WTC11 (cell line): Measurements from ENCODE around the gene CLPTM1L. TPM values are rescaled to one million over a fixed set of nuclear protein-coding genes. Genes with fewer than 3 reads are reported as not detected.
A peak's percentile ranks its signal among the peaks of the same experiment; 100 is the strongest.

Experiments
- ATAC-seq: fragments of 200-7000 bp; cut with Tn5 transposase; 2 replicates; pipeline ENCODE4 v1.10.0; 2021; ENCODE audit warnings: mild to moderate bottlenecking, moderate library complexity
- Bru-seq: library from RNA; stranded (reverse); fragments of 400-500 nt; gene quantifications from one replicate; lab custom pipeline; 2021; lab: Mats Ljungman, UMichigan
- CTCF ChIA-PET: fragments of 300-600 bp; sonication (Branson Sonifier 250); formaldehyde crosslinking; loops from one replicate; lab custom pipeline; 2021; ENCODE audit warnings: antibody characterized with exemption; lab: Charles Lee
- POLR2A ChIA-PET: fragments of 350-600 bp; sonication (Branson Sonifier 250); formaldehyde crosslinking; loops from one replicate; lab custom pipeline; 2021; ENCODE audit warnings: antibody characterized with exemption; lab: Charles Lee
- DNase-seq: peaks from one replicate; pipeline ENCODE4 v3.0.0; 2021; ENCODE audit warnings: low spot score
- H3K27ac Mint-ChIP-seq: 2 replicates; pipeline ENCODE4 v1.8.0; 2021; ENCODE audit warnings: mixed read lengths
- H3K27me3 Mint-ChIP-seq: 2 replicates; pipeline ENCODE4 v1.8.0; 2021; ENCODE audit warnings: low read depth, mild to moderate bottlenecking, moderate library complexity, mixed read lengths
- H3K36me3 Mint-ChIP-seq: 2 replicates; pipeline ENCODE4 v1.8.0; 2021; ENCODE audit warnings: mixed read lengths
- H3K4me1 Mint-ChIP-seq: 2 replicates; pipeline ENCODE4 v1.8.0; 2022; ENCODE audit warnings: mixed read lengths
- H3K4me3 Mint-ChIP-seq: 2 replicates; pipeline ENCODE4 v1.8.0; 2021; ENCODE audit warnings: mild to moderate bottlenecking, moderate library complexity, mixed read lengths
- H3K9me3 Mint-ChIP-seq: 2 replicates; pipeline ENCODE4 v1.8.0; 2021; ENCODE audit warnings: mixed read lengths
- ATF1 ChIP-seq: sonication (generic); formaldehyde crosslinking; IDR thresholded peaks from 2 replicates; pipeline ENCODE4 v1.8.1; 2023; ENCODE audit warnings: mild to moderate bottlenecking, moderate library complexity, missing genetic modification reagents
- CREB1 ChIP-seq: sonication (generic); formaldehyde crosslinking; IDR thresholded peaks from 2 replicates; pipeline ENCODE4 v1.8.0; 2023; ENCODE audit warnings: mild to moderate bottlenecking, missing genetic modification reagents
- CREM ChIP-seq: sonication (generic); formaldehyde crosslinking; IDR thresholded peaks from 2 replicates; pipeline ENCODE4 v1.8.1; 2022; ENCODE audit warnings: mild to moderate bottlenecking, missing genetic modification reagents, moderate library complexity
- ETV6 ChIP-seq: sonication (generic); formaldehyde crosslinking; IDR thresholded peaks from 2 replicates; pipeline ENCODE4 v1.8.1; 2022; ENCODE audit warnings: mild to moderate bottlenecking, missing genetic modification reagents
- FOXK1 ChIP-seq: sonication (generic); formaldehyde crosslinking; IDR thresholded peaks from 2 replicates; pipeline ENCODE4 v1.8.0; 2022; ENCODE audit warnings: mild to moderate bottlenecking, moderate library complexity, missing genetic modification reagents
- FOXP4 ChIP-seq: sonication (generic); formaldehyde crosslinking; IDR thresholded peaks from 2 replicates; pipeline ENCODE4 v1.8.0; 2022; ENCODE audit warnings: mild to moderate bottlenecking, missing genetic modification reagents
- JUN ChIP-seq: sonication (generic); formaldehyde crosslinking; IDR thresholded peaks from 2 replicates; pipeline ENCODE4 v1.8.0; 2023; ENCODE audit warnings: mild to moderate bottlenecking, missing genetic modification reagents
- KAT7 ChIP-seq: sonication (generic); formaldehyde crosslinking; IDR thresholded peaks from 2 replicates; pipeline ENCODE4 v1.8.1; 2023; ENCODE audit warnings: missing genetic modification reagents, mild to moderate bottlenecking, borderline replicate concordance
- MYBL2 ChIP-seq: sonication (generic); formaldehyde crosslinking; IDR thresholded peaks from 2 replicates; pipeline ENCODE4 v1.8.1; 2023; ENCODE audit warnings: mild to moderate bottlenecking, moderate library complexity, missing genetic modification reagents
- SP1 ChIP-seq: sonication (generic); formaldehyde crosslinking; conservative IDR thresholded peaks from 2 replicates; pipeline ENCODE4 v1.8.1; 2022; ENCODE audit warnings: missing genetic modification reagents
- TCF7 ChIP-seq: sonication (generic); formaldehyde crosslinking; IDR thresholded peaks from 2 replicates; pipeline ENCODE4 v1.8.0; 2022; ENCODE audit warnings: mild to moderate bottlenecking, low read depth, missing genetic modification reagents, moderate library complexity
- ZBTB43 ChIP-seq: sonication (generic); formaldehyde crosslinking; IDR thresholded peaks from 2 replicates; pipeline ENCODE4 v1.8.1; 2023; ENCODE audit warnings: mild to moderate bottlenecking, missing genetic modification reagents
- ZNF232 ChIP-seq: sonication (generic); formaldehyde crosslinking; IDR thresholded peaks from 2 replicates; pipeline ENCODE4 v1.8.0; 2022; ENCODE audit warnings: mild to moderate bottlenecking, missing genetic modification reagents
- long read RNA-seq, 3 experiments: library from RNA in 1 of 3; library from capped mRNA in 1 of 3; library from polyadenylated mRNA in 1 of 3; unstranded in 2 of 3; stranded (forward) in 1 of 3; transcript quantifications; one replicate each; pipeline ENCODE4 v2.0.0, GENCODE V29; 2021
- total RNA-seq: library from RNA; stranded (reverse); gene quantifications from 3 replicates; pipeline ENCODE4 v1.2.3, GENCODE V29; 2021
- TF ChIP-seq, protein P1 (sequence below): sonication (generic); formaldehyde crosslinking; IDR thresholded peaks from 2 replicates; pipeline ENCODE4 v1.8.1; 2023; ENCODE audit warnings: mild to moderate bottlenecking, missing genetic modification reagents, moderate library complexity
- TF ChIP-seq, protein P2 (sequence below): sonication (generic); formaldehyde crosslinking; IDR thresholded peaks from 2 replicates; pipeline ENCODE4 v1.8.1; 2023; ENCODE audit warnings: mild to moderate bottlenecking, moderate library complexity, missing genetic modification reagents
- TF ChIP-seq, protein P3 (sequence below): sonication (generic); formaldehyde crosslinking; IDR thresholded peaks from 2 replicates; pipeline ENCODE4 v1.8.1; 2022; ENCODE audit warnings: mild to moderate bottlenecking, moderate library complexity, missing genetic modification reagents

Gene CLPTM1L
- total RNA-seq (73.4 to 92.8 TPM (median 73.8 TPM) in 3 replicates), Bru-seq, nascent RNA (percentile 64 among the genes with signal in this experiment)
- long read RNA-seq, experiment 1, transcript CLPTM1L-216 (16 exons, 2,032 nt): minor isoform, 7 of 957 reads
- long read RNA-seq, experiment 1, transcript CLPTM1L-201 (17 exons, 2,500 nt): major isoform, 697 of 957 reads
- long read RNA-seq, experiment 1, partial matches to known transcripts: 57 of 957 reads
- long read RNA-seq, experiment 1, other reads (novel, unspliced or antisense): 193 of 957 reads
- long read RNA-seq, experiment 2, transcript CLPTM1L-201 (17 exons, 2,500 nt): major isoform, 40 of 94 reads
- long read RNA-seq, experiment 2, partial matches to known transcripts: 27 of 94 reads
- long read RNA-seq, experiment 2, other reads (novel, unspliced or antisense): 24 of 94 reads
- long read RNA-seq, experiment 3, partial matches to known transcripts: 11 of 15 reads
- long read RNA-seq, experiment 3, other reads (novel, unspliced or antisense): 1 of 15 reads

DNA sequence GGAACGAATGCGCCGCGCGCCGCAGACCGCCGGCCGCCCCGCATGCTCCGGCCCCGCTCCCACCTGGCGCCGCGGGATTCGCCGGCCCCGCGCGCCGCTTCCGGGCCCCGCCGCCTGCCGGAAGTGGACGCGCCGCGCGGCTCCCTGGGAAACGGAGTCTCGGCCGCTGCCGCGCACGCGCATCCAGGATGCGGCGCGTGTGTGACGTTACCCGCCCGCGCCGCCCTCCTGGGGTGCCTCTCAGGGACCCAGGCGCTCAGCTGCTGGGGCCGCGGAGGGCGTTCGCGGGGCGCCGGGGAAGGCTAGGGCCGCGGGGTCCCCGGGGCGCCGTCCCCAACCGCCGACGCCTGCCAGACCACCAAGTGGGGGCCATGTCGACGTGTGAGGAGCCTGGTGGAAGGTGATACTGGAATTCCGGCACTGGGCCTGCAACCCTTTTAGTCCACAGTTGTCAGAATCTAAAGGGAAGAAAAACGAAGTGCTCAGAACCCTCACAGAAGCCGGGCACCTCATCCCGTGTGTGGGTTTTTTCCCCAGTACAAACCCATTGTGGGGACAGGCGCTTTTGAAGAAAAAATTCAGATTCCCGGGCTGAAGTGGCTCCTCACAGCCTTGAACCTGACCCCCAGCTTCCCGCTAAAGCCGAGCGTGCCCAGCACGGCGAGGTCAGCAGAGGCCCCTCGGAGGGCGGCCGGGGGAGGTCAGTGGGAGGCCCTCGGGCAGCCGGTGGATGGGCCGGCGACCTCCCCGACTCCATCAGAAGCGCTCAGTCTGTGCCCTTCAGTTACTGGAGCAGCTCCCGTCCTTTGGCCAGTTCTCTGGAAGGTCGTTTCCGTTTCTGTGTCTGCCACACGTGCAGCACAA, at the start of gene CLPTM1L:
CLPTM1L (minus strand) TSS at position 125 of the 864 bp plus-strand sequence. CDS start 258 bp downstream, outside the sequence.
- 0 out of 2 replicates have a peak, but pooled peaks have one; percentile 25 for TF ChIP-seq JUN
- TF ChIP-seq, protein P1, sequence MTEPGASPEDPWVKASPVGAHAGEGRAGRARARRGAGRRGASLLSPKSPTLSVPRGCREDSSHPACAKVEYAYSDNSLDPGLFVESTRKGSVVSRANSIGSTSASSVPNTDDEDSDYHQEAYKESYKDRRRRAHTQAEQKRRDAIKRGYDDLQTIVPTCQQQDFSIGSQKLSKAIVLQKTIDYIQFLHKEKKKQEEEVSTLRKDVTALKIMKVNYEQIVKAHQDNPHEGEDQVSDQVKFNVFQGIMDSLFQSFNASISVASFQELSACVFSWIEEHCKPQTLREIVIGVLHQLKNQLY (CRISPR knock-in tag): 0 out of 2 replicates have a peak, but pooled peaks have one; percentile 57
- peak; percentile 76; the same call in 1 of the 2 replicates for TF ChIP-seq ETV6 (CRISPR knock-in tag)
- TF ChIP-seq, protein P2, sequence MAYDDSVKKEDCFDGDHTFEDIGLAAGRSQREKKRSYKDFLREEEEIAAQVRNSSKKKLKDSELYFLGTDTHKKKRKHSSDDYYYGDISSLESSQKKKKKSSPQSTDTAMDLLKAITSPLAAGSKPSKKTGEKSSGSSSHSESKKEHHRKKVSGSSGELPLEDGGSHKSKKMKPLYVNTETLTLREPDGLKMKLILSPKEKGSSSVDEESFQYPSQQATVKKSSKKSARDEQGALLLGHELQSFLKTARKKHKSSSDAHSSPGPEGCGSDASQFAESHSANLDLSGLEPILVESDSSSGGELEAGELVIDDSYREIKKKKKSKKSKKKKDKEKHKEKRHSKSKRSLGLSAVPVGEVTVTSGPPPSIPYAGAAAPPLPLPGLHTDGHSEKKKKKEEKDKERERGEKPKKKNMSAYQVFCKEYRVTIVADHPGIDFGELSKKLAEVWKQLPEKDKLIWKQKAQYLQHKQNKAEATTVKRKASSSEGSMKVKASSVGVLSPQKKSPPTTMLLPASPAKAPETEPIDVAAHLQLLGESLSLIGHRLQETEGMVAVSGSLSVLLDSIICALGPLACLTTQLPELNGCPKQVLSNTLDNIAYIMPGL (CRISPR knock-in tag): peak; percentile 67; the same call in 1 of the 2 replicates
- TF ChIP-seq, protein P3, sequence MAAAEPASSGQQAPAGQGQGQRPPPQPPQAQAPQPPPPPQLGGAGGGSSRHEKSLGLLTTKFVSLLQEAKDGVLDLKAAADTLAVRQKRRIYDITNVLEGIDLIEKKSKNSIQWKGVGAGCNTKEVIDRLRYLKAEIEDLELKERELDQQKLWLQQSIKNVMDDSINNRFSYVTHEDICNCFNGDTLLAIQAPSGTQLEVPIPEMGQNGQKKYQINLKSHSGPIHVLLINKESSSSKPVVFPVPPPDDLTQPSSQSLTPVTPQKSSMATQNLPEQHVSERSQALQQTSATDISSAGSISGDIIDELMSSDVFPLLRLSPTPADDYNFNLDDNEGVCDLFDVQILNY (CRISPR knock-in tag): peak; percentile 66
- 0 out of 2 replicates have a peak, but pooled peaks have one; percentile 14 for TF ChIP-seq KAT7 (CRISPR knock-in tag)
- peak; percentile 98 for TF ChIP-seq CREM (CRISPR knock-in tag)
- 0 out of 2 replicates have a peak, but pooled peaks have one; percentile 33 for TF ChIP-seq FOXP4
- TF ChIP-seq CREB1 (CRISPR knock-in tag): no peak; the same call in 1 of the 2 replicates
- TF ChIP-seq ZBTB43 (CRISPR knock-in tag): no peak
- no peak for TF ChIP-seq ZNF232 (CRISPR knock-in tag)
- TF ChIP-seq TCF7 (CRISPR knock-in tag): 0 out of 2 replicates have a peak, but pooled peaks have one; percentile 19
- TF ChIP-seq SP1 (CRISPR knock-in tag): peak; percentile 48
- peak; percentile 58; the same call in 1 of the 2 replicates for TF ChIP-seq ATF1 (CRISPR knock-in tag)
- peak; percentile 80; the same call in 1 of the 2 replicates for TF ChIP-seq FOXK1 (CRISPR knock-in tag)
- no peak for TF ChIP-seq MYBL2

More for the DNA sequence above, at the start of gene CLPTM1L:
- peak within 1 kb of the TSS; percentile 90 for H3K4me3 Mint-ChIP-seq
- peaks cover 17% of the 10 kb centered on the region for H3K4me1 Mint-ChIP-seq
- peak within 1 kb of the TSS; percentile 89 for H3K27ac Mint-ChIP-seq
- no peaks in the 10 kb centered on the region for H3K9me3 Mint-ChIP-seq
- peaks cover 27% of the 10 kb centered on the region for H3K36me3 Mint-ChIP-seq
- ChIA-PET POLR2A (interaction anchor here (0.5 kb wide), 1 partner anchor 118 kb away, joined by 4 read pairs; no protein-coding TSS in a partner anchor), CTCF (interaction anchor here (0.7 to 2.1 kb wide), 4 partner anchors 35 to 300 kb away, joined by 3 to 9 read pairs (median 4); no protein-coding TSS in a partner anchor)
- ATAC-seq (peak; percentile 71), DNase-seq (peak; percentile 79)
- H3K27me3 Mint-ChIP-seq: no peaks in the 10 kb centered on the region; the same call in 1 of the 2 replicates
